CD14-positive monocyte (primary cell): ENCODE measurements around the gene TMEM213. TPM values are rescaled to one million over a fixed set of nuclear protein-coding genes. Genes with fewer than 3 reads are reported as not detected.

Experiments
- DNase-seq, 3 donors: peaks; one replicate each; pipeline ENCODE4 v3.0.0-alpha.2; 2011 to 2022
- H2AFZ ChIP-seq: 2 replicates; pipeline ENCODE4 v1.6.0; 2012; ENCODE audit warnings: mild to moderate bottlenecking, low read depth, low read length, inconsistent platforms; ENCODE audit not compliant: insufficient read depth, poor library complexity, severe bottlenecking
- H3K27ac ChIP-seq, 2 donors: 1 replicate in 1 of 2; 2 replicates in 1 of 2; pipeline ENCODE4 v1.5.1; 2012 to 2013; ENCODE audit warnings: low read length in 2 of 2, control low read depth in 1 of 2, inconsistent platforms in 1 of 2, low read depth in 1 of 2, mild to moderate bottlenecking in 1 of 2
- H3K27me3 ChIP-seq, 2 donors: one replicate each; pipeline versions ENCODE4 v1.6.0 to v1.6.1; 2011 to 2013; ENCODE audit warnings: low read length in 2 of 2; ENCODE audit not compliant: control insufficient read depth in 2 of 2, insufficient read depth in 2 of 2
- H3K36me3 ChIP-seq, 2 donors: replicated peaks in 1 of 2; 1 replicate in 1 of 2; 2 replicates in 1 of 2; pipeline versions ENCODE4 v1.5.1 to v1.6.1; 2012 to 2013; ENCODE audit warnings: low read length in 2 of 2, control low read depth in 1 of 2, inconsistent platforms in 1 of 2, mild to moderate bottlenecking in 1 of 2; ENCODE audit not compliant: insufficient read depth in 2 of 2, control insufficient read depth in 1 of 2
- H3K4me1 ChIP-seq, 2 donors: 1 replicate in 1 of 2; 2 replicates in 1 of 2; pipeline versions ENCODE4 v1.5.1 to v1.6.1; 2012 to 2013; ENCODE audit warnings: low read length in 2 of 2, control low read depth in 1 of 2, inconsistent platforms in 1 of 2, mild to moderate bottlenecking in 1 of 2, moderate library complexity in 1 of 2; ENCODE audit not compliant: insufficient read depth in 2 of 2, control insufficient read depth in 1 of 2
- H3K4me2 ChIP-seq: replicated peaks from 2 replicates; pipeline ENCODE3; 2012; ENCODE audit warnings: low read length, moderate library complexity, mild to moderate bottlenecking; ENCODE audit not compliant: poor library complexity, severe bottlenecking; ENCODE audit errors: extremely low read depth
- H3K4me3 ChIP-seq, 3 experiments: fragments of 200-600 bp in 1 of 3; sonication (generic) in 1 of 3; replicated peaks in 1 of 3; 1 replicate in 2 of 3; 2 replicates in 1 of 3; pipeline ENCODE4 v1.5.1; 2011 to 2013; ENCODE audit warnings: low read length in 3 of 3, mild to moderate bottlenecking in 3 of 3, control low read depth in 2 of 3, low read depth in 2 of 3, inconsistent platforms in 1 of 3, moderate library complexity in 1 of 3
- H3K79me2 ChIP-seq: 2 replicates; pipeline ENCODE4 v1.6.0; 2012; ENCODE audit warnings: mild to moderate bottlenecking, control low read depth, inconsistent platforms, low read length, moderate library complexity; ENCODE audit not compliant: insufficient read depth
- H3K9ac ChIP-seq: 2 replicates; pipeline ENCODE4 v1.6.0; 2017; ENCODE audit warnings: low read length, mild to moderate bottlenecking; ENCODE audit not compliant: insufficient read depth, poor library complexity, severe bottlenecking
- H3K9me3 ChIP-seq, 2 donors: replicated peaks in 1 of 2; 1 replicate in 1 of 2; 2 replicates in 1 of 2; pipeline versions ENCODE4 v1.5.1 to v1.6.1; 2012 to 2013; ENCODE audit warnings: low read length in 2 of 2, control low read depth in 1 of 2; ENCODE audit not compliant: control insufficient read depth in 1 of 2, insufficient read depth in 1 of 2
- H4K20me1 ChIP-seq: 2 replicates; pipeline ENCODE4 v1.6.0; 2012; ENCODE audit warnings: mild to moderate bottlenecking, low read length, control low read depth, moderate library complexity; ENCODE audit not compliant: insufficient read depth
- H3K27ac Mint-ChIP-seq, 7 donors: one replicate each; pipeline ENCODE4 v1.8.0; 2020; ENCODE audit warnings: mild to moderate bottlenecking in 7 of 7, mixed read lengths in 7 of 7, moderate library complexity in 6 of 7, inconsistent platforms in 2 of 7
- H3K27me3 Mint-ChIP-seq, 3 donors: one replicate each; pipeline ENCODE4 v1.8.0; 2021 to 2022; ENCODE audit warnings: low read depth in 3 of 3, mild to moderate bottlenecking in 3 of 3, mixed read lengths in 3 of 3, moderate library complexity in 3 of 3, inconsistent platforms in 1 of 3
- H3K36me3 Mint-ChIP-seq, 2 donors: one replicate each; pipeline ENCODE4 v1.8.0; 2020; ENCODE audit warnings: mixed read lengths in 2 of 2, inconsistent platforms in 1 of 2, mild to moderate bottlenecking in 1 of 2
- H3K4me1 Mint-ChIP-seq: one replicate; pipeline ENCODE4 v1.8.0; 2020; ENCODE audit warnings: mild to moderate bottlenecking, mixed read lengths
- H3K4me3 Mint-ChIP-seq, 2 donors: one replicate each; pipeline ENCODE4 v1.8.0; 2020; ENCODE audit warnings: mild to moderate bottlenecking in 2 of 2, mixed read lengths in 2 of 2, moderate library complexity in 1 of 2
- H3K9me3 Mint-ChIP-seq, 7 donors: one replicate each; pipeline ENCODE4 v1.8.0; 2020 to 2022; ENCODE audit warnings: mixed read lengths in 7 of 7, mild to moderate bottlenecking in 6 of 7, moderate library complexity in 6 of 7, inconsistent platforms in 2 of 7
- CTCF ChIP-seq: fragments of 200-600 bp; IDR thresholded peaks from one replicate; pipeline ENCODE4 v1.8.0; 2022; ENCODE audit warnings: antibody characterized with exemption, mild to moderate bottlenecking
- WGBS: methylation state at CpG from one replicate; pipeline ENCODE4 v1.1.5; 2013; ENCODE audit warnings: missing lambda C conversion rate; ENCODE audit not compliant: insufficient coverage; 5-methylcytosine and 5-hydroxymethylcytosine counted together
- intact Hi-C, 2 donors: fragments of 100-400 bp; cut with micrococcal nuclease; formaldehyde crosslinking; loops; one replicate each; pipeline versions ENCODE4 v1.15.0 to v1.15.1; 2023
- polyA plus RNA-seq, 3 donors: library from polyadenylated mRNA; depleted of rRNA in 1 of 3; unstranded in 2 of 3; stranded (reverse) in 1 of 3; fragments of 300-500 nt in 2 of 3; fragments of >200 nt in 1 of 3; fragmentation: Illumina TruSeq in 2 of 3; gene quantifications; 1 replicate in 2 of 3; 2 replicates in 1 of 3; pipeline ENCODE4 v1.2.3, GENCODE V29; 2012 to 2021

Gene TMEM213
- polyA plus RNA-seq, 3 donors = not detected

- H3K4me1 Mint-ChIP-seq = no peaks in the 10 kb centered on the region
- H3K79me2 ChIP-seq = no peaks in the 10 kb centered on the region
- H3K36me3 Mint-ChIP-seq = no peaks in the 10 kb centered on the region
- H3K4me3 ChIP-seq = no peak overlapping the region
- no peaks in the 10 kb centered on the region for H3K27me3 ChIP-seq
- no peak for DNase-seq
- no peak overlapping the region for H3K9ac ChIP-seq
- TF ChIP-seq CTCF = no peak
- no peak overlapping the region for H3K4me2 ChIP-seq
- no peaks in the 10 kb centered on the region for H3K9me3 ChIP-seq
- H3K27me3 Mint-ChIP-seq = peaks cover 5 to 8% (median 5%) of the 10 kb centered on the region in 3 donors
- H3K4me3 Mint-ChIP-seq = no peak overlapping the region
- H3K27ac ChIP-seq = no peak overlapping the region
- peaks cover 0 to 8% (median 0%) of the 10 kb centered on the region in 7 donors for H3K9me3 Mint-ChIP-seq
- intact Hi-C loops = no loop called here
- H3K4me1 ChIP-seq = no peaks in the 10 kb centered on the region
- no peak overlapping the region for H3K27ac Mint-ChIP-seq
- no peaks in the 10 kb centered on the region for H3K36me3 ChIP-seq
- H4K20me1 ChIP-seq = no peaks in the 10 kb centered on the region
- 95% methylated on average over 3 of the region's 3 CpGs for WGBS
- no peak overlapping the region for H2AFZ ChIP-seq
Observed at GRCh38 chr7:138801256-138801655, 3.5 kb downstream of the TMEM213 start.

- no peak overlapping the region for H3K4me2 ChIP-seq
- no peak for TF ChIP-seq CTCF
- peaks cover 0 to 8% (median 3%) of the 10 kb centered on the region in 7 donors for H3K9me3 Mint-ChIP-seq
- H4K20me1 ChIP-seq = no peaks in the 10 kb centered on the region
- H3K4me1 Mint-ChIP-seq = no peaks in the 10 kb centered on the region
- H3K79me2 ChIP-seq = no peaks in the 10 kb centered on the region
- H3K36me3 ChIP-seq = no peaks in the 10 kb centered on the region
- H3K4me1 ChIP-seq = no peaks in the 10 kb centered on the region
- intact Hi-C loops = no loop called here
- no peak overlapping the region for H3K27ac Mint-ChIP-seq
- DNase-seq = no peak
- H3K27ac ChIP-seq = no peak overlapping the region
- peaks cover 4 to 9% (median 6%) of the 10 kb centered on the region in 3 donors for H3K27me3 Mint-ChIP-seq
- WGBS = 98% methylated on average over 13 of the region's 18 CpGs
- H3K9ac ChIP-seq = no peak overlapping the region
- H3K9me3 ChIP-seq = no peaks in the 10 kb centered on the region
- H3K4me3 ChIP-seq = no peak overlapping the region
- no peaks in the 10 kb centered on the region for H3K27me3 ChIP-seq
- H3K4me3 Mint-ChIP-seq = no peak overlapping the region
- H2AFZ ChIP-seq = no peak overlapping the region
- no peaks in the 10 kb centered on the region for H3K36me3 Mint-ChIP-seq
Observed at GRCh38 chr7:138802706-138803105, 4.9 kb downstream of the TMEM213 start.
